Measurements from ENCODE around the gene MCU. TPM values are rescaled to one million over a fixed set of nuclear protein-coding genes. Genes with fewer than 3 reads are reported as not detected.
A peak's percentile ranks its signal among the peaks of the same experiment; 100 is the strongest.
"Not testable (repeated sequence)": the region's sequence is repeated elsewhere in the genome, so short reads cannot be mapped to it uniquely, and the experiment has no call there.

MCU gene
- total RNA-seq, 2 donors from 2014 or later = 12.6 to 14.4 TPM

DNA sequence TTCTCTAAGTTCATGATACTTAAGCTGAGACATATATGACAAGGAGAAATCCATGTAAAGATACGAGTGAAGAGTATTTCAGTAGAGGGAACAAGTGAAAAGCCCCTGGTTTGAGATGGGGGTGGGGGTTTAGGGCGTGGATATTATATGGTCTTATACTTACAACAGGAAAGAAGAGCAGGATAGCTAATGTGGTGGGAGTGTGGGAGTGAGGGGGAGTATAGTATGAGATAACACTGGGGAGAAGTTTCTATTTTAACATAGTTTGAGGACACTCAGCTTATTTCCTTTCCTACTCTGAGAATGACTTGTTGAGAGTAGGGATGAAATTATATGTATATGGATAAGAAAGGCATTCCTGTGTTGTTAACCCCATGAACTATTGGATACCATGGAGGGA is 36.5 kb downstream of the MCU start:
- ATAC-seq (no peak), DNase-seq (no peak)
- H3K4me1 Mint-ChIP-seq = peaks cover 15% of the 10 kb centered on the region
- peak overlapping the region; percentile 9 for H3K27ac Mint-ChIP-seq
- no peak overlapping the region for H3K4me3 Mint-ChIP-seq
- H3K27me3 Mint-ChIP-seq = no peaks in the 10 kb centered on the region
- peaks cover 11% of the 10 kb centered on the region for H3K36me3 Mint-ChIP-seq (ENCODE audit: low read depth)
- no peaks in the 10 kb centered on the region for H3K9me3 ChIP-seq (ENCODE audit: control insufficient read depth, low read length, poor library complexity, severe bottlenecking)

DNA sequence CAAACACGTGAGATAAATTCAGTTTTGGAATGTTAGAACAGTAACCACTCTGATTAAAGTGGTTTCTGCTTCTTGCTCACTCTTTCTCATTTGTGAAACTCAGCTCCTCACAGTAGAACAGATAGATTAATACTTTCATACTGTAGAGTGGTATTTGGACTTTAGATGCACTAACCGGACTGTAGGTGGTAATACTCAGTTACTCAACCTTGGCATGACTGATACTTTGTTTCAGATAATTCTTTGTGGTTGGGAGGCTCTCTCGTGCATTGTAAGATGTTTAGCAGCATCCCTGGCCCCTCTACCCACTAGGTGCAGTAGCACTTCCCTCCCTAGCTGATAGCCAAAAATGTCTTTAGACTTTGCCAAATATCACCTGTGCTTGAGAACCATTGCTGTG is 37.6 kb downstream of the MCU start:
- peaks cover 11% of the 10 kb centered on the region for H3K36me3 Mint-ChIP-seq (ENCODE audit: low read depth)
- H3K9me3 ChIP-seq (ENCODE audit: control insufficient read depth, low read length, poor library complexity, severe bottlenecking) = no peaks in the 10 kb centered on the region
- H3K27ac Mint-ChIP-seq = no peak overlapping the region
- H3K4me1 Mint-ChIP-seq = peaks cover 15% of the 10 kb centered on the region
- no peak for ATAC-seq
- H3K27me3 Mint-ChIP-seq = no peaks in the 10 kb centered on the region
- H3K4me3 Mint-ChIP-seq = no peak overlapping the region
- DNase-seq = no peak

DNA sequence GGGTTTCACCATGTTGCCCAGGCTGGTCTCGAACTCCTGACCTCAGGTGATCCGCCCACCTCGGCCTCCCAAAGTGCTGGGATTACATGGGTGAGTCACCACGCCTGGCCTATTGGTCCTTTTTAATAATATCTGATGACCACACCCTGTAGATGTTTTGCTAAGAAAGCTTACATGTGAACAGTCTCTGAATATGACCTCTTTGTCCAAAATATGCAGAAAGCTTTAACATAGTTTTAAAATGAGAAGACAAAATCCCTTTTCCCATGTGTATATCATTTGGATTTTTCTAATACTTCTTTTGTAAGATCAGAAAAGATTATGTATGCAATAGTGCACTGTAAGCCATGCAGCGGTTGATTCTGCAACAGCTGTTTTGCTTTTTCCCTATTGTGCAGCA is 38.5 kb downstream of the MCU start:
- no peaks in the 10 kb centered on the region for H3K27me3 Mint-ChIP-seq

DNA sequence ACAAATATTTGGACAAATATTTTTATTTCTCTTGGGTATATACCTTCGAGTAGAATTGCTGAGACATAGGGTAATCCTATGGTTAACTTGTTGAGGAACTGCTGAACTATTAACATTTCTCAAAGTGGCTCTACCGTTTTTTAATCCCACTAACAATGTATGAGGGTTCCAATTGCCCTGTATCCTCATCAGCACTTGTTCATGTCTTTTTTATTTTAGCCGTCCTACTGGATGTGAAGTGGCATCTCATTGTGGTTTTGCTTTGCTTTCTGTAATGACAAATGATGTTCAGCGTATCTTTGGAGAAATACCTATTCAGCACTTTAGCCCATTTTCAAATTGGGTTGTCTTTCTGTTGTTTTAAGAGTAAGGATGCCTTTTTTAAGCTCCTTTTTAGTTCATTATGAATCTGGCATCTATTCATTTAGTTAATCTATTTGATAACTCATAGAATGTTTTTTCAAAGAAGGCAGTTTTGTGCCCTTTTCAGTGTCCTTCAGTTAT is 40.0 kb downstream of the MCU start:
- H3K27me3 Mint-ChIP-seq = no peaks in the 10 kb centered on the region
- peaks cover 21% of the 10 kb centered on the region for H3K4me1 Mint-ChIP-seq
- ATAC-seq = no peak

More for the DNA sequence above, 38.5 kb downstream of the MCU start:
- ATAC-seq (no peak), DNase-seq (no peak)
- H3K36me3 Mint-ChIP-seq (ENCODE audit: low read depth) = peaks cover 11% of the 10 kb centered on the region
- H3K9me3 ChIP-seq (ENCODE audit: control insufficient read depth, low read length, poor library complexity, severe bottlenecking) = no peaks in the 10 kb centered on the region
- H3K27ac Mint-ChIP-seq = no peak overlapping the region
- H3K4me3 Mint-ChIP-seq = no peak overlapping the region
- peaks cover 20% of the 10 kb centered on the region for H3K4me1 Mint-ChIP-seq

DNA sequence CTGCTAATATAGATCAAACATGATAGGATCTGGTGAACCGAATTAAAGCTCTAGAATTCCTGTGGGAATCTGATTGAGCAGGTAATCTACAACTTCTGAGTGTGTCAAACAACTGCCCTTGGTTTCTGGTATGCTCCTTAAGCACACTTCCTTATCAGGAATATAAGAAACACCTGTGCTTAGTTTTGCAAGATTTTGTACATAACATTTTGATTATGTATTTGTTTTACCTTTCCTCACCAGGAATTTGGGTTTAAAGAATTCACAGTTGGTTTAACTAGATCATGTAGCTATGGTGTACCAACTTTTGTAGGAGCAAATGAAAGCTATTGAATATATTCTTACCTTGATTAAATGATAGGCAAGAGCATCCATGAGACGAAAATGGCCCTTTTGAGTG is 40.6 kb downstream of the MCU start:
- no peaks in the 10 kb centered on the region for H3K9me3 ChIP-seq (ENCODE audit: control insufficient read depth, low read length, poor library complexity, severe bottlenecking)
- no peak for ATAC-seq
- H3K27ac Mint-ChIP-seq = no peak overlapping the region
- no peaks in the 10 kb centered on the region for H3K27me3 Mint-ChIP-seq
- peaks cover 5% of the 10 kb centered on the region for H3K36me3 Mint-ChIP-seq (ENCODE audit: low read depth)
- H3K4me1 Mint-ChIP-seq = peaks cover 18% of the 10 kb centered on the region
- H3K4me3 Mint-ChIP-seq = no peak overlapping the region
- no peak for DNase-seq

More for the DNA sequence above, 40.0 kb downstream of the MCU start:
- Mint-ChIP-seq H3K4me3 (no peak overlapping the region), H3K36me3 (ENCODE audit: low read depth) (peaks cover 8% of the 10 kb centered on the region), H3K27ac (no peak overlapping the region)
- DNase-seq = no peak
- no peaks in the 10 kb centered on the region for H3K9me3 ChIP-seq (ENCODE audit: control insufficient read depth, low read length, poor library complexity, severe bottlenecking)

DNA sequence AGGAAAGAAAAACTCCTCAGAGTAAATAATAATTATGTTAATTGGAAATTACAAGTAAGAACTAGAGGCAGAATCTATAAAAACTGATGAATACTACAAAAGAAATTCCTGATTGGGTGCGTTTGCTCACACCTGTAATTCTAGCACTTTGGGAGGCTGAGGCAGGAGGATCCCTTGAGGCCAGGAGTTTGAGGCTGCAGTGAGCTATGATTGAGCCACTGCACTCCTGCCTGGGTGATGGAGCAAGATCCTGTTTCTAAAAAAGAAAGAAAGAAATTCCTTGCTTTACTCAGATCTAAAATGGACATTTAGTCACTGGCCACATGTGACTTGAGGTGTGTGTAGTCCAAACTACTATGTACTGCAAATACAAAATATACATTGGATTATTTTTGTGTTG is 42.0 kb downstream of the MCU start:
- H3K27ac Mint-ChIP-seq = no peak overlapping the region
- DNase-seq = no peak
- no peak overlapping the region for H3K4me3 Mint-ChIP-seq
- H3K4me1 Mint-ChIP-seq = peaks cover 15% of the 10 kb centered on the region
- no peaks in the 10 kb centered on the region for H3K36me3 Mint-ChIP-seq (ENCODE audit: low read depth)
- no peak for ATAC-seq
- H3K27me3 Mint-ChIP-seq = no peaks in the 10 kb centered on the region
- H3K9me3 ChIP-seq (ENCODE audit: control insufficient read depth, low read length, poor library complexity, severe bottlenecking) = no peaks in the 10 kb centered on the region

DNA sequence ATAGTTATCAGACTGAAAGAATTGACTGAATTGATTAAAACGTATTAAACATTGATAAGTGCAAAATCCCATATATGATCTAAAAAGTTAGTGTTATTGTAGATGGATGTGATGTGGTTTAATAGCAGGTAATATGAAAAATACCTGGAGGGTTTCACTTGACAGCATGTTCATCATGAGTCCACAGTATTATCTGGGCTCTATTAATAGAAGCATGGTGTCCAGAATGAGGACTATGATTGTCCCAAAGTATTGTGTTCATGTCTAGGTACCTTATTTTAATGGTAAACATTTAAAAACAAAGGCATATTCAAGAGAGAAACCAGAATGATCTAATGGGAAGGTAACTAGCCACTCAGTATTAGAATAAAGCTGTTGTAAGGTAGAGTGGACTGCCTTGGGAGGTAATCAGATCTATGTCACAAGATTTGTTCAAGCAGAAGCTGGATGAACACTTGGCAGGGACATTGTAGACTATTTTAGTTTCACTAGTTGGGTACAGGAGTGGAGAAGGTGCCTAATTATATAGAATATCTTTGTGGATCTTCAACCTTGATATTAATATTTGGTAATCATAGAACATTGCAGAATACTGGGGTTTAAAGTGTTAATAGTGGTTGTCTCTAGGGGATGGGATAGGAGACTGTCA is 43.5 kb downstream of the MCU start:
- H3K27me3 Mint-ChIP-seq = no peaks in the 10 kb centered on the region
- H3K27ac Mint-ChIP-seq = no peak overlapping the region
- H3K4me1 Mint-ChIP-seq = peaks cover 12% of the 10 kb centered on the region
- no peak overlapping the region for H3K4me3 Mint-ChIP-seq
- H3K36me3 Mint-ChIP-seq (ENCODE audit: low read depth) = no peaks in the 10 kb centered on the region
- DNase-seq = no peak
- H3K9me3 ChIP-seq (ENCODE audit: control insufficient read depth, low read length, poor library complexity, severe bottlenecking) = no peaks in the 10 kb centered on the region
- ATAC-seq = no peak

DNA sequence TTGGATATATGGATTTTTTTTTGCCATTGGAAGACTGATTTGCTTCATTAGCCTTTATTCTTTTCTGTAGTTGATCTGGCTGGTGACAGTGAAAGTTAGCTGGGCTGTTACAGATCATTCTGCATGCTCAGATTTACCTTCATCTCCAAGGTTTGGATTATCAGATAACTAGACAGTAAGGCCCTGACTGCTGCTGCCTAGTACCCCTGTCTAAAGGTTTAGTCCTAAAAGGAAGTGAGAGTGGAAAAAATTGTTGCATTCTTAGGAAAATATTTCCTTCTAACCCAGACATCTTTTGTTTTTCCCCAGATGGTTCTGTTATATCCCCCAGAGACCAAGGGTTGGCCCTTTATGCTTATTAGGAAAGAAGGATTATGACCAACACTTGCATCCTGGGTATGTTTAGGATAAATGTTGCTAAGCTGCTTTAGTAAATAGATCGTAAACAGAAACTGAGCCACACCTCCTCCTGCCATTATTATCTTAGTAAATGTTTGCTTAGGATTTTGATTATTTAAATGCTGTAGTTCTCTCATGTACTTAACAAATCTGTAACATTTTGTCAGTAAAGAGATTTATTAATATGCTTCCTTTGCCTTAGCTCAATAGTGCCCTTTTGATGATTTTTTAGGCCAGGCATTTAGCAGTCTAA is 44.4 kb downstream of the MCU start:
- DNase-seq = no peak
- Mint-ChIP-seq H3K4me3 (no peak overlapping the region), H3K27me3 (no peaks in the 10 kb centered on the region), H3K36me3 (ENCODE audit: low read depth) (no peaks in the 10 kb centered on the region), H3K27ac (no peak overlapping the region), H3K4me1 (peaks cover 15% of the 10 kb centered on the region)
- H3K9me3 ChIP-seq (ENCODE audit: control insufficient read depth, low read length, poor library complexity, severe bottlenecking) = no peaks in the 10 kb centered on the region
- ATAC-seq = no peak

DNA sequence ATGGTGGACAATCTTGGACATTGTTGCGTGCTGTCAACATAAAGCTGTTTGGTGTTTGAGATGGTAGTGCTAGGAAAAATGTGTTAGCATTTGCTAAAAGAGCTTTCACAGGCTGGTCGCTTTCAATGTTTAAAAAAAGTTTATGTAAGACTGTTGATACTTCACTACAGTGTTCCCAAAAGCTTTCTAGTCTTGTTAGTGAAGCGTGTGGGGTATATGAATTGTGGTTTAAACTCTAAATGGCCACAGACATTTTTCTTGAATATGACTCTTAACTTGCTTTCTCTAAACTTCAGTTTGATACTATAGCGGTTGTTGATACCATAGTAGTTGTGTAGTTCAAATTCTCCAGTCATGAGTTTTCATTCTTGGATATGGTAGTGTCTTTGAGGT is 44.9 kb downstream of the MCU start:
- H3K27me3 Mint-ChIP-seq = no peaks in the 10 kb centered on the region
- no peak for ATAC-seq
- no peak overlapping the region for H3K4me3 Mint-ChIP-seq
- DNase-seq = no peak
- H3K36me3 Mint-ChIP-seq (ENCODE audit: low read depth) = no peaks in the 10 kb centered on the region
- no peak overlapping the region for H3K27ac Mint-ChIP-seq
- no peaks in the 10 kb centered on the region for H3K9me3 ChIP-seq (ENCODE audit: control insufficient read depth, low read length, poor library complexity, severe bottlenecking)
- peaks cover 15% of the 10 kb centered on the region for H3K4me1 Mint-ChIP-seq

DNA sequence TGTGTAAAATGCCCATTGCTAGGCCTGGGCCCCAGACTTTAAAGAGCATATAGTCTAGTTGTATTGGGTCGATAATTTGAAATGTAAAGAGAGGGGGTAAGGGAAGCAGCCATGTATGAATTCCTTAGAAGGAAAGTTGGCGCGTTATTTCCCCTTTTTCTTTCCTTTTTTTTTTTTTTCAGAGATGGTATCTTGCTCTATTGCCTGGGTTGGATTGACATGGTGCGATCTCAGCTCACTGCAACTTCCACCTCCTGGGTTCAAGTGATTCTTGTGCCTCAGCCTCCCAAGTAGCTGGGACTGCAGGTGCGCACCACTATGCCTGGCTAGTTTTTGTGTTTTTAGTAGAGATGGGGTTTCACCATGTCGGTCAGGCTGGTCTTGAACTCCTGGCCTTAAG is 45.4 kb downstream of the MCU start:
- not testable (repeated sequence) for DNase-seq; ATAC-seq; H3K4me3 Mint-ChIP-seq; H3K27me3 Mint-ChIP-seq; H3K9me3 ChIP-seq (ENCODE audit: control insufficient read depth, low read length, poor library complexity, severe bottlenecking); H3K36me3 Mint-ChIP-seq (ENCODE audit: low read depth); H3K27ac Mint-ChIP-seq
- H3K4me1 Mint-ChIP-seq = peaks cover 15% of the 10 kb centered on the region

DNA sequence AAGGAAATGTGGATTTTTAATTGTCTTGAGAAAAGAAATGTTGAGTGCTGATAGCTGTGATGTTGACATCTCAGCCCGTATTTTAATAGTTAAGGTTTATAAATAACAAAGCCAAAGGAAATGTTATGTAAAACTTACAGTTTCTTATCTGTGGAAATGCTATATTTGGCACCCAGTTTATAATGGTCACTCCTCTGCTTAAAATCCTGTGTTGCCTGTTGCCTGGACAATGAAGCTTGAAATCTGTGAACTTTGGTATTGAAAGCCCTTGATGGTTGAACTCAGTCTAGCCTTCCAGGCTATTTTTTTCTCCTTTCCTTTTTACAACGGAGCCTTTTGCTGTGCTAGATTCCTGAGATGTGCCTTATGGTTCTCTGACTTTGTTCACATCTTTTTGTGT is 46.5 kb downstream of the MCU start:
- DNase-seq (no peak), ATAC-seq (no peak)
- H3K9me3 ChIP-seq (ENCODE audit: control insufficient read depth, low read length, poor library complexity, severe bottlenecking) = no peaks in the 10 kb centered on the region
- no peak overlapping the region for H3K4me3 Mint-ChIP-seq
- H3K36me3 Mint-ChIP-seq (ENCODE audit: low read depth) = no peaks in the 10 kb centered on the region
- H3K27me3 Mint-ChIP-seq = no peaks in the 10 kb centered on the region
- H3K27ac Mint-ChIP-seq = no peak overlapping the region
- peaks cover 18% of the 10 kb centered on the region for H3K4me1 Mint-ChIP-seq

DNA sequence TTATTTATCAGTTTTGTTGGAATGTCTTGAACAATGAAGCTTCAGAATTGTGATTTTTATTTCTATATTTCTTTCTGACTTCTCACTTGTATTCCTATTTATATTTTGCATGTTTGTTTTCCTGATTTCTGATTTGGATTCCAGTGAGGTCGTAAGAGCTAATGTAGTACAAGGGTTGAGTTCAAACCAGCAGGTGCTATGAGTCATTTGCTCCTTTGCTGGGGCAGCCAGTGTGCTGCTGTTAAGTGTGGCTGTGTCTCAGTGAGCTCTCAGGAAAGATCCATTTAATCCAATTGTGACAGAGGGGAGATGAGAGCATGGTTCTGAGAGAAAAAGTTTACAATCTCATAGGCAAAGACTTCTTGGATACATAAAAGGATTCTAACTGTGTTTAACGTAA is 48.6 kb downstream of the MCU start:
- Mint-ChIP-seq H3K27me3 (no peaks in the 10 kb centered on the region), H3K27ac (no peak overlapping the region), H3K36me3 (ENCODE audit: low read depth) (no peaks in the 10 kb centered on the region), H3K4me3 (no peak overlapping the region), H3K4me1 (peaks cover 13% of the 10 kb centered on the region)
- DNase-seq (no peak), ATAC-seq (no peak)
- H3K9me3 ChIP-seq (ENCODE audit: control insufficient read depth, low read length, poor library complexity, severe bottlenecking) = no peaks in the 10 kb centered on the region

DNA sequence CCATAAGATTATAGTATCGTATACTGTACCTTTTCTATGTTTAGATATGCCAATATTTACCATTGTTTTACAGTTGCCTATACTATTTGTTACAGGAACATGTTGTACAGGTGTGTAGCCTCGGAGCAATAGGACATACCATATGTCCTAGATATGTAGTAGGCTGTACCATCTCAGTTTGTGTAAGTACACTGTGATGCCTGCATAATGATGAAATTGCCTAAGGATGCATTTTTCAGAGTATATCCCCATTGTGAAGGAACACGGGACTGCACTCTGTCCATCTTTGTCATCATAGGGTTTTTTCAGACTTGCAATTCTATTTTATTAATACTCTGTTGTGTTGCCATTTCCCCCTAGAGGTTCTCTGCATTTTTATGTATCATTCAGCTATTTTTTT is 50.1 kb downstream of the MCU start:
- H3K27ac Mint-ChIP-seq = no peak overlapping the region
- H3K9me3 ChIP-seq (ENCODE audit: control insufficient read depth, low read length, poor library complexity, severe bottlenecking) = no peaks in the 10 kb centered on the region
- DNase-seq = no peak
- H3K27me3 Mint-ChIP-seq = no peaks in the 10 kb centered on the region
- no peak overlapping the region for H3K4me3 Mint-ChIP-seq
- peaks cover 12% of the 10 kb centered on the region for H3K4me1 Mint-ChIP-seq
- H3K36me3 Mint-ChIP-seq (ENCODE audit: low read depth) = no peaks in the 10 kb centered on the region
- no peak for ATAC-seq

DNA sequence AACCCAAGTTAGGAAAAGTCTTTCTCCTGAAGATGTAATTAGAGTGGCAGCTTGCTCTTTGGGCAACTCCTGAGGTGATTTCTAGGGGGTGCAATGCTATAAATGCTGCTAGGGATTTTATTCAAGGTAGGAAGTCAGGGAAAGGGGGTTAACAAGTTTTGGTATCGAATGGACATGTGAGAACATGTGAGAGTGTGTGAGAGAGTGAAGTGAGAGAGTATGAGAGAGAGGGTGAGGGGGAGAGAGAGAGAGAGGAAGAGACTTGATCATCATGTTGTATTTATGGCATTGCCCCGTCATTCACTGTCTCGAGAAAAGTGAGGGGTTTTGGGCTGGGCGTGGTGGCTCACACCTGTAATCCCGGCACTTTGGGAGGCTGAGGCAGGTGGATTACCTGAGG is 50.9 kb downstream of the MCU start:
- no peaks in the 10 kb centered on the region for H3K9me3 ChIP-seq (ENCODE audit: control insufficient read depth, low read length, poor library complexity, severe bottlenecking)
- no peak for ATAC-seq
- Mint-ChIP-seq H3K27ac (no peak overlapping the region), H3K4me1 (peaks cover 10% of the 10 kb centered on the region), H3K4me3 (no peak overlapping the region), H3K27me3 (no peaks in the 10 kb centered on the region), H3K36me3 (ENCODE audit: low read depth) (no peaks in the 10 kb centered on the region)
- DNase-seq = no peak
